SW 1271 (cell line): Measurements from ENCODE around the gene TET3.

Experiments used
- DNase-seq, 2 experiments: peaks; one replicate each; lab custom pipeline; 2025; lab: John Stamatoyannopoulos, UW

The TET3 gene

DNA sequence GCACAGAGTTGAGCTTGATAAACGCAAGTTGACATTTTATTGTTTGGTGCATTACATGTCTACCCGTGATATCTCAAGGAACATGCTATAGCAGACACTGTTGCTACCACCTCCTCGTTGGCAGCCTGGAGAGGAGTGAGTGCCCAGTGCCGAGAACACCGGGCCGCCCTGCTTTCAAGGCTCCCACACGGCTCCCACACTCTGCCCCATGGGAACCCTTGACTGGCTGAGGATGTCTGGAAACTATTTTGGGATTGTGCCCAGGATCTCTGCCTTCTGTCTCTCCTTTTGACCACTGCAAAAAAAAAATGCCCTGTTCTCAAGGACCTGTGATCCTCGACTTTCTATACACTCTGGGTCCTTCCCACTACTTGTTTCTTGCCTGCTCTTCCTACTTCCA lies 21.1 kb downstream of the TET3 start:
- DNase-seq: no peak

DNA sequence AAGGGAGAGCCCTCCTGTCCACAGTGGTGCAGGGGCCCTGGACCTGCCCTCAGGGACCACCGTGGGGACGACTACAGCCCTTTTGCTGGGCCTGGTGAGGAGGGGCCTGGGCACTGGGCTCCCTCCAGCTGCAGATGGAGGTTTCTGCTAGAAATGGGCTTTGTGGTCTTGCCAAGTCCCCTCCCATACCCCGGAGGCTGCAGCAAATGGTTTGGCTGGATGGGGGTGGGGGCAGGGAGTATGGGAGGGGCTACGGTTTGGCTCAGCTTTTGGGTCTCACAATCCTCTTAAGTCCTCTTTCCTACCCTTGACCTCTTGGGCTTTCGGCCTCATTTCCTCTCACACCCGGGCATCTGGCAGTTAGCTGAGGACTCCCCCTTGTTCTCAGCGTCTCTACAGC lies 21.7 kb downstream of the TET3 start:
- DNase-seq: no peak

- DNase-seq: no peak
These were observed 22.4 kb downstream of the TET3 start for GRCh38 chr2:74007121-74007520.

- no peak for DNase-seq
These were observed 23.0 kb downstream of the TET3 start for GRCh38 chr2:74007711-74008110.

DNA sequence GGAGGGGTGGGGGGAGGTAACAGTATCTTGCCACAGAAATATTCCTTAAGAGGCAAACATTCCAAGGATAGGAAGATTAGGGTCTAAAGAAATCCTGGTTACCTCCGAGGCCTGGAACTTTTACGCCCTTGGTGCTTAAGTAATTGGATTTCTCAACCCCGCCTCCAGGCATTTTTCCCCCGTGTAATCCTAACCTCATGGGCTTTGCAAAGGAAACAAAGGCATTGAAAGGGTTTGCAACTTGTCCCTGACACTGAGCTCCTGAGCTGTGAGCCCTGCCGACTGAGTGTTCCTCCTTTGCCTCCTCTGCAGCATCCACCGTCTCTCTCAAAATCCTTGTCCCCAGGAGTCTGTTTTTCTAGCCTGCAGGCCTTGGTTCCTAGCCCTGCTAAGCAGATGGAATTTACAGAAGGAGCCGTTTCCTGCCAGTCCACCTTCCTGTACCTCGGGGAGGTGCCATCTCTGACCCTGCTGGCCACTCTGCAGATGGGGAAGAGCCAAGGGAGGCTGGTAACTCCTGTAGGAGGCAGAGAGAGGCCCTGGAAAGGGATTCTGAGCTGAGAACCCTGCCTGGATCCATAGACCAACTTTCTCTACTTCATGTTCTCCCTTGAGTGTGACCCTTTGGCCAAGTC lies 24.2 kb downstream of the TET3 start:
- no peak for DNase-seq

GRCh38 chr2:74009577-74009976 lies 24.9 kb downstream of the TET3 start:
- no peak for DNase-seq

GRCh38 chr2:74010087-74010541 lies 25.4 kb downstream of the TET3 start:
- no peak for DNase-seq

GRCh38 chr2:74011246-74011645 lies 26.5 kb downstream of the TET3 start:
- no peak for DNase-seq

GRCh38 chr2:74014813-74015212 lies 30.1 kb downstream of the TET3 start:
- no peak for DNase-seq

GRCh38 chr2:74017223-74017622 lies 32.5 kb downstream of the TET3 start:
- no peak for DNase-seq

- DNase-seq: no peak
These were observed 34.8 kb downstream of the TET3 start for GRCh38 chr2:74019516-74019915.

DNA sequence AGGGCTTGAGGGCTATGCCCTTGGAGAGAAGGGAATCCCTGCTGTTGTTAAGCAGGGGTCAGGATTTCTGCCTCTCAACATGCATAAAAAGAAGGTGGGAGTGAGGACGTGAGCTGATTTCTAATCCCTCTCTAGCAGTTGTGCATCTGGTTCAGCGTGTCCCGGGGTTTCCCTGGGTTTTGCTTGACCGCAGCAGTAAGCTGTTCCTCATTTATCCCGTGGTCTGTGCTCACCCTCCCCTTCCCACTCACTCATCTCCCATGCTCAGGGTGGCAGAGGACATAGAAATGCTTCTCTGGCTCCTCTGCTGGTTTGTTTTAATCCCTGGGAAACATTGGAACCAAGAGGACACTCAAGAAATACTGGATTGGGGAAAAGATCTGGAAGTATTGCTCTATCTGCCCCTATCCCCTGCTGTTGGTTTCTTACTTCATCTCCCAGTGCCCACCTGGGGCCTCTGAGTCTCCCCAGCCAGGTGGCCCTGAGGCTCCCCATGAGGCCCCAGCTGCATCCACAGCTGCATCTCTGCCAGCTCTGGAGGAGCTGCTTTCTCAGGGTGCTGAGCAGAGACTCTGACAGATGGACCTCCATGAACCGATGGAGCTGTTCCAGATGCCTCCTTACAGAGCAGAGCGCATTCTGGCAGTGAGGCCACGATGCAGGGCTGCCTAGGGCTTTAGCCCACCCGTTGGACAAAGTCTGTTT lies 36.1 kb downstream of the TET3 start:
- DNase-seq: no peak

DNA sequence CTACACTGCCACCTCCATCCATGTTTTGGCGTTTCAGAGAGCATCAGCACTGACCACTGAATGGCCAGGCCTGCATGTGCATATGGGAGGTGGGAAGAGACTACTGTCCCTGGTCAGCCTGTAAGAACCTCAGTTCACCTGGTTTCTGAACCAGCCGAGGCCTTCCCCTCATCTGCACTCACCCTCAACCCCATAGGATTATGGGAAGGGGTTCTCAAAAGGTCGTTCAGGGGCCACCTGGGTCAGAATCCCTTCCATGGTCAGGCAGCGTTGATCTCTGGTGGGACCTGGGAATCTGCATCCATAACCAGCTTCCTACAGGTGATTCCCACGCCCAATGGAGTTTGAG lies 36.7 kb downstream of the TET3 start:
- DNase-seq: no peak

DNA sequence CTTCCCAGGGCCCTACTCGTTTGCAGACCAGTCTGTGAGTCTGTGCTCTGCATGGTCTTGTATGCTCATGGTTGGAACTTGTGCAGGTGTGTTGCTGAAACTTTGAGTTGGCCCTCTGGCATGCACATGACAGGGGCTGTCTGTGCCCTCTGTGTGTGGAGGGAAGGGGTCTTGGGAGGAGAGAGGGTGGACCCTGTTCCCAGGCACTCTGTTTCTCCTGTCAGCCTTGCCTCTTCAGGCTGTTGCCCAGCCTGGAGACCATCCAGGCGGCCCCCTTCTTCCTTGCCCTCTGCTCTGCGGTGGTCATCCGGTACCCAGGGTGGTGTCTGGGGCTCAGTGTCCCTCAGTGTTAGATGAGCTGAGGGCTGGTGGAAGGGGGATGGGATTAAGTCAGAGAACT lies 39.5 kb downstream of the TET3 start:
- DNase-seq: no peak

- no peak for DNase-seq
These were observed 41.4 kb downstream of the TET3 start for GRCh38 chr2:74025971-74026612.

- DNase-seq: no peak
These were observed 42.1 kb downstream of the TET3 start for GRCh38 chr2:74026687-74027241.

DNA sequence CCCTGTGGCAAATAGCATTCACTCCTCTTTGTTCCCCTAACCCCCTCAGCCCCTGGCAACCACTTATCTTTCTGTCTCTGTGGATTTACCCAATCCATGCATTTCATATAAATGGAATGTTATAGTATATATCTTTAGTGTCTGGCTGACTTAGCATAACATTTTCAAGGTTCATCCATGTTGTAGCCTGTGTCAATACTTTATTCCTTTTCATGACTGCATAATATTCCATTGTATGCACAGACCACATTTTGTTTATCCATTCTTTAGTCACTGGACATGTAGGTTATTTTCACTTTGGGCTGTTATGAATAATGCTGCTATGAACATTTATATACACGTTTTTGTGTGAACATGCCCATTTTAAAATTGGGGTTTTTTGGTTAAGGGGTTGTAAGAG lies 42.8 kb downstream of the TET3 start:
- no peak for DNase-seq

DNA sequence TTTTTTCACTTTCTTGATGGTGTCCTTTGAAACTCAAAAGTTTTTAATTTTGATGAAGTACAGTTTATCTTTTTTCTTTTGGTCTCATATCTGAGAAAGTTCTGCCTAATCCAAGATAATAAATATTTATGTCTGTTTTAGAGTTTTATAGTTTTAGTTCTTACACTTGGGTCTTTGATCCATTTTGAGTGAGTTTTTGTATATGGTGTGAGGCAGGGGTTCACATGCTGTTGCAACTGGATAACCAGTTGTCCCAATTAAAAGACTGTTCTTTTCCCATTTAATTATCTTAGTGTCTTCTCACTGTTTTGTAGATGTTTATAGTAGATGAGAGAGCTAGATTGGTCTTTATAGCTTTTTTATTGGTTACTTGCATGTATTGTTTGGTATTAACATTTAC lies 43.6 kb downstream of the TET3 start:
- DNase-seq: no peak

GRCh38 chr2:74028741-74029140 lies 44.0 kb downstream of the TET3 start:
- no peak for DNase-seq

DNA sequence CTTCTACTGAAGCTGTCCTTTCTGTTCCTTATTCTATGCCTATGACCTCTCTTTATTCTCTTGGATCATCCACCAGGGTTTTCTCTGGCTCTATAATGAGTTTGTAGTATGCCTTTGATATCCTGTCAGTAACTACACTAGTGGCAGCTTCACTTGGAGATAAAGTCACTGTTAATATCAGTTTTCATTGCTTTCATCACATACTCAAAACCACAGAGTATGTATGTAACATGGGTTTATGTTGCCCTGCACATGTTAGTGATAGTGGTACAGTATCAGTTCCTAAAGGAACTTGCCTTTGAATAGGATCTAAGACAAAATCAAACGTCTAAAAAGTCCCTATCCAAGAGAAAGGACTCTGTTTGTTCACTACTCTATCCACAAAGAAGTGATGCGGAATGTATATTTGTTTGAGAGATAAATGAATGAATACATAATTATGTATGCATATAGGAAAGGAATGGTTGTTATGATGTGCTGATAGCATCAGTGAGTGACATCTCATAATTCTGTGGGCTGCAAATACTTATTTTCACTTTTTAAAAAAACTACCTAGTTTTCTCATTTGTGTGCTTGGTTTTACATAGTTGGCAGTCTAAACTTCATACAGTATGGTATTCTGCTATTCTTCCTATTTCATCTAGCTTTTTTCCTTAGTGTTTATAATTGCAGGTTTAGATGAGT lies 45.1 kb downstream of the TET3 start:
- DNase-seq: no peak

GRCh38 chr2:74031221-74031620 lies 46.5 kb downstream of the TET3 start:
- DNase-seq: no peak

DNA sequence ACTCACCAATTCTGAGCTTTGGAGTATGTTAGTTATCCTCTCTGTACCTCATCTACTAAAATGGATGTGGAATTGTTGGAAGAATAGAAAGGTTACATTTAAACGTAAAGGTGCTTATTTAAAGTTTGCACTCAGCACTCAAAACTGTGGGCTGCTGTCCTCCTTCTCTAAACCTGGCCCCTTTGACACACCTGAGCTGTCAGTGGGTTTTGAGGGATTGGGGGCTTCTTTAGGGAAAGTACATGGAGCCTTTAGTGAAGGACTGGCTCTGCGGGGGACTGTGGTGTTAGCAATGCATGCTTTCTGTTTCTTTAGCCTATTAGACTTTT lies 47.2 kb downstream of the TET3 start:
- no peak for DNase-seq

GRCh38 chr2:74033375-74033774 lies 48.7 kb downstream of the TET3 start:
- DNase-seq: no peak
